ENCODE measurements around the gene TMEM205. TPM values are rescaled to one million over a fixed set of nuclear protein-coding genes. Genes with fewer than 3 reads are reported as not detected.
A peak's percentile ranks its signal among the peaks of the same experiment; 100 is the strongest.

Gene TMEM205
- total and polyA plus RNA-seq, 2 experiments from 2014 or later: 123 to 293 TPM

GRCh38 chr19:11382898-11383705 lies 37.0 kb upstream of the TMEM205 start:
- Mint-ChIP-seq H3K9me3 (peaks cover 3% of the 10 kb centered on the region; the same call in 1 of the 3 replicates), H3K27me3 (ENCODE audit: insufficient read depth, low read depth, poor library complexity) (peaks cover 12% of the 10 kb centered on the region), H3K36me3 (ENCODE audit: low read depth) (no peaks in the 10 kb centered on the region), H3K4me3 (peak overlapping the region; percentile 94), H3K4me1 (peaks cover 17% of the 10 kb centered on the region), H3K27ac (0 out of 2 replicates have a peak overlapping the region, but pooled peaks have one; percentile 48)
- H2AFZ ChIP-seq: peak overlapping the region; percentile 81
- H3K79me2 ChIP-seq (replicated peaks; ENCODE audit: insufficient read depth): no peaks in the 10 kb centered on the region
- no peaks in the 10 kb centered on the region for H3K36me3 ChIP-seq (ENCODE audit: insufficient read depth)
- H3K4me1 ChIP-seq (ENCODE audit: insufficient read depth): 0 out of 2 replicates have a peak, but pooled peaks cover 3% of the 10 kb centered on the region
- peaks cover 16% of the 10 kb centered on the region for H3F3A ChIP-seq (replicated peaks; ENCODE audit: low read depth)
- ATAC-seq (peak; percentile 10), DNase-seq (ENCODE audit: low spot score) (peak; percentile 85)
- no peaks in the 10 kb centered on the region for H4K20me1 ChIP-seq (replicated peaks; ENCODE audit: insufficient read depth)
- peak overlapping the region; percentile 58 for H3K4me3 ChIP-seq
- no peaks in the 10 kb centered on the region for H3K27me3 ChIP-seq (ENCODE audit: insufficient read depth)
- peak overlapping the region; percentile 92 for H3K4me2 ChIP-seq
- TF ChIP-seq NANOG (IDR thresholded peaks at IDR 0.05; ENCODE audit: borderline replicate concordance) (no peak), ZNF114 (CRISPR knock-in tag; IDR thresholded peaks at IDR 0.05) (0 out of 2 replicates have a peak, but pooled peaks have one; percentile 70), CTCF (conservative IDR thresholded peaks at IDR 0.05; ENCODE audit: low read depth in 2 of 2) (peak; percentile 81 to 91), JUNB (IDR thresholded peaks at IDR 0.05; ENCODE audit: unreplicated experiment) (no peak), ZNF331 (CRISPR knock-in tag; IDR thresholded peaks at IDR 0.05; ENCODE audit: low read depth) (peak; percentile 49; the same call in 1 of the 2 replicates), STAT1 (IDR thresholded peaks at IDR 0.05; ENCODE audit: unreplicated experiment) (no peak), EZH2 (IDR thresholded peaks at IDR 0.05; ENCODE audit: low read depth, unreplicated experiment) (no peak), ZNF462 (CRISPR knock-in tag; IDR thresholded peaks at IDR 0.05) (no peak), REST (IDR thresholded peaks at IDR 0.05; ENCODE audit: unreplicated experiment) (no peak), POLR2AphosphoS5 (IDR thresholded peaks at IDR 0.05; ENCODE audit: low read depth) (no peak), EZH2phosphoT487 (IDR thresholded peaks at IDR 0.05; ENCODE audit: unreplicated experiment) (no peak), CREB1 (CRISPR knock-in tag; IDR thresholded peaks at IDR 0.05; ENCODE audit: low read depth) (peak; percentile 75)
- TF ChIP-seq, protein P1, sequence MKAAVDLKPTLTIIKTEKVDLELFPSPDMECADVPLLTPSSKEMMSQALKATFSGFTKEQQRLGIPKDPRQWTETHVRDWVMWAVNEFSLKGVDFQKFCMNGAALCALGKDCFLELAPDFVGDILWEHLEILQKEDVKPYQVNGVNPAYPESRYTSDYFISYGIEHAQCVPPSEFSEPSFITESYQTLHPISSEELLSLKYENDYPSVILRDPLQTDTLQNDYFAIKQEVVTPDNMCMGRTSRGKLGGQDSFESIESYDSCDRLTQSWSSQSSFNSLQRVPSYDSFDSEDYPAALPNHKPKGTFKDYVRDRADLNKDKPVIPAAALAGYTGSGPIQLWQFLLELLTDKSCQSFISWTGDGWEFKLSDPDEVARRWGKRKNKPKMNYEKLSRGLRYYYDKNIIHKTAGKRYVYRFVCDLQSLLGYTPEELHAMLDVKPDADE (IDR thresholded peaks at IDR 0.05): no peak
- no peak overlapping the region for H3K27ac ChIP-seq (ENCODE audit: low read depth)
- H3K9me2 ChIP-seq (ENCODE audit: insufficient read depth): no peaks in the 10 kb centered on the region

Data from GM23338 (cell line).